ENCODE results near the gene PRKCH.

DNA sequence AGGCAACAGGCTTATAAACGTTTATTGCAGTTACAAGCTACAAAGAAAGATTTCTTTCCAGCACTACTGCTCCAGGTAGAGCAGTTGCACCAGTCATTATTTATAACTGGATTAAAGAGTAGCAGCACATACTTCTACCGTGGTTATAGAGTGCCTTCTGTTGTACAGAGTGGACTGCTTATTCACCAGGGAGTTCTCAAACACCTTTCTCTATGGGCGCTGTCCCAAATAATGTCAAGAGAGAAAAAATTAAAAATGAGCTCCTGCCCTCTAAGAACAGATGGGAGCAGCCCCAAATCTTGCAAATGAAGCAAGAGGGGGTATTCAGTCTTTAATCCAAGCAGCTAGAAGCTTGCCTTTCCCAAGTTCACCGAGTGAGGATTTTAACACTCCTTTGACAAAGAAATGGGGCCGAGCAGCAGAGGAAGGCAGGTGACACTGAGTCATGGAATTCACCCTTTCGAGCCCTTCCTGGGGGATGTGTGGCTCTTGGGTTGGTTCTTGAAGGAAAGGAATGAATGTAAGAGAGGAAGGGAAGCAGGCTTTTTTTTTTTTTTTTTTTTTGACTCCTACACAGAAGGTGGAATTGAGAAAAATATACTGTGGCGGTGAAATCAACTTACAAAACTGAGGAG lies 181.2 kb downstream of the PRKCH start:
- TF ChIP-seq POLR2AphosphoS5 (IDR thresholded peaks at IDR 0.05; ENCODE audit: insufficient read depth, low read depth, low read length) (no peak), JUN (IDR thresholded peaks at IDR 0.05; ENCODE audit: borderline replicate concordance, insufficient read depth, insufficient read length, low read depth) (no peak)
